Measurements from ENCODE around the gene MOSPD3. TPM values are rescaled to one million over a fixed set of nuclear protein-coding genes. Genes with fewer than 3 reads are reported as not detected.
"Not testable (repeated sequence)": the region's sequence is repeated elsewhere in the genome, so short reads cannot be mapped to it uniquely, and the experiment has no call there.

MOSPD3 gene
- total RNA-seq, 1 experiment from 2014 or later: 18.5 TPM

GRCh38 chr7:100623951-100624824 is 11.8 kb downstream of the MOSPD3 start:
- DNase-seq (ENCODE audit: low spot score): no peak

GRCh38 chr7:100626055-100626454 is 13.7 kb downstream of the MOSPD3 start:
- no peak for DNase-seq (ENCODE audit: low spot score)

GRCh38 chr7:100626530-100627237 is 14.3 kb downstream of the MOSPD3 start:
- DNase-seq (ENCODE audit: low spot score): peak; percentile 78

GRCh38 chr7:100627238-100627549 is 14.9 kb downstream of the MOSPD3 start:
- no peak for DNase-seq (ENCODE audit: low spot score)

GRCh38 chr7:100629117-100629716 is 16.9 kb downstream of the MOSPD3 start:
- DNase-seq (ENCODE audit: low spot score): peak; percentile 44

GRCh38 chr7:100630066-100630465 is 17.7 kb downstream of the MOSPD3 start:
- no peak for DNase-seq (ENCODE audit: low spot score)

- no peak for DNase-seq (ENCODE audit: low spot score)
Measured at GRCh38 chr7:100632951-100633717, 20.8 kb downstream of the MOSPD3 start.

- DNase-seq (ENCODE audit: low spot score): no peak
Measured at GRCh38 chr7:100639995-100640516, 27.7 kb downstream of the MOSPD3 start.

- no peak for DNase-seq (ENCODE audit: low spot score)
Measured at GRCh38 chr7:100640517-100641440, 28.4 kb downstream of the MOSPD3 start.

GRCh38 chr7:100641463-100641859 is 29.1 kb downstream of the MOSPD3 start, which contains the start of gene TFR2:
TFR2 (minus strand) TSS chr7:100641552; CDS start chr7:100641509, 43 bp downstream.
- no peak for DNase-seq (ENCODE audit: low spot score)

GRCh38 chr7:100641860-100642533 is 29.7 kb downstream of the MOSPD3 start:
- DNase-seq (ENCODE audit: low spot score): no peak

- DNase-seq (ENCODE audit: low spot score): no peak
Measured at GRCh38 chr7:100642534-100642907, 30.2 kb downstream of the MOSPD3 start.

GRCh38 chr7:100649826-100650565 is 37.7 kb downstream of the MOSPD3 start:
- no peak for DNase-seq (ENCODE audit: low spot score)

- DNase-seq (ENCODE audit: low spot score): no peak
Measured at GRCh38 chr7:100654908-100655831, 42.8 kb downstream of the MOSPD3 start.

GRCh38 chr7:100655908-100656674 is 43.8 kb downstream of the MOSPD3 start, which contains the start of gene ACTL6B:
ACTL6B (minus strand) TSS chr7:100656448; CDS start chr7:100656354, 94 bp downstream.
- DNase-seq (ENCODE audit: low spot score): no peak

GRCh38 chr7:100662194-100662776 is 49.9 kb downstream of the MOSPD3 start:
- DNase-seq (ENCODE audit: low spot score): not testable (repeated sequence)

Data from H4 (cell line).